HG02610 (cell line): Measurements from ENCODE around the gene EID1.

Experiments used
- ATAC-seq: cut with Tn5 transposase; IDR thresholded peaks from one replicate; pipeline ENCODE4 v1.9.1; 2021; ENCODE audit warnings: mild to moderate bottlenecking, moderate library complexity; ENCODE audit not compliant: unreplicated experiment

Gene EID1

GRCh38 chr15:48868536-48868935, 9.4 kb upstream of the EID1 start:
- no peak for ATAC-seq

- no peak for ATAC-seq
These were observed 8.0 kb upstream of the EID1 start for GRCh38 chr15:48869966-48870365.

GRCh38 chr15:48871542-48871941, 6.4 kb upstream of the EID1 start:
- no peak for ATAC-seq

- no peak for ATAC-seq
These were observed 5.3 kb upstream of the EID1 start for GRCh38 chr15:48872632-48873031.

- ATAC-seq: no peak
These were observed 2.5 kb upstream of the EID1 start for GRCh38 chr15:48875241-48875960.

GRCh38 chr15:48876057-48876456, 1.9 kb upstream of the EID1 start:
- no peak for ATAC-seq

- ATAC-seq: no peak
These were observed 2.2 kb downstream of the EID1 start for GRCh38 chr15:48880070-48880634.

- no peak for ATAC-seq
These were observed 5.8 kb downstream of the EID1 start for GRCh38 chr15:48883699-48884098.

GRCh38 chr15:48887144-48887543, 9.2 kb downstream of the EID1 start:
- ATAC-seq: no peak

- peak; percentile 70 for ATAC-seq
These were observed 10.3 kb downstream of the EID1 start for GRCh38 chr15:48888191-48888590.

GRCh38 chr15:48888836-48889235, 10.9 kb downstream of the EID1 start:
- no peak for ATAC-seq

GRCh38 chr15:48889925-48890324, 12.0 kb downstream of the EID1 start:
- ATAC-seq: no peak

GRCh38 chr15:48890375-48890972, 12.5 kb downstream of the EID1 start:
- no peak for ATAC-seq

GRCh38 chr15:48891232-48891765, 13.4 kb downstream of the EID1 start:
- no peak for ATAC-seq

GRCh38 chr15:48893311-48893710, 15.4 kb downstream of the EID1 start:
- no peak for ATAC-seq

- no peak for ATAC-seq
These were observed 19.2 kb downstream of the EID1 start for GRCh38 chr15:48896869-48897814.

- no peak for ATAC-seq
These were observed 20.1 kb downstream of the EID1 start for GRCh38 chr15:48898032-48898431.

- ATAC-seq: no peak
These were observed 20.5 kb downstream of the EID1 start for GRCh38 chr15:48898446-48898845.

- ATAC-seq: no peak
These were observed 21.9 kb downstream of the EID1 start for GRCh38 chr15:48899793-48900192.

GRCh38 chr15:48904758-48905157, 26.8 kb downstream of the EID1 start:
- no peak for ATAC-seq

GRCh38 chr15:48905216-48905615, 27.3 kb downstream of the EID1 start:
- ATAC-seq: no peak
